ELR (cell line): ENCODE measurements around the gene WAPL.
A peak's percentile ranks its signal among the peaks of the same experiment; 100 is the strongest.

Experiments used
- DNase-seq: peaks from one replicate; pipeline ENCODE4 v3.0.0-alpha.2; 2015; ENCODE audit warnings: low read depth

Gene WAPL

DNA sequence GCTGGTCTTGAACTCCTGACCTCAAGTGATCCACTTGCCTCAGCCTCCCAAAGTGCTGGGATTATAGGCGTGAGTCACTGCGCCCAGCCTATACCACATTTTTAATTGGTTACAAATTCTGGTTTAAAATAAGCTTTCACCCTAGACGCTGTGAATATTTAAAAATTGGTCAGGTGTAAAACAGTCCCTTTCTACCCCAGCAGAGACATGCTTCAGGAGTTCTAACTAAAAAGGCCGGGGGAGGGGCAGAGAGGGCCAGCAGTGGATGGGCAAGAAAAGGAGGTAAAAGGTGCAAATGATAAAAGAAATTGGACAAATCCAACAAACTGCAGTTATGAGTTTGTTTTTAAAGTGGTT lies 70.0 kb downstream of the WAPL start:
- no peak for DNase-seq

GRCh38 chr10:86450806-86451603 lies 70.6 kb downstream of the WAPL start:
- no peak for DNase-seq

- DNase-seq = no peak
These were observed 71.5 kb downstream of the WAPL start for GRCh38 chr10:86449926-86450558.

DNA sequence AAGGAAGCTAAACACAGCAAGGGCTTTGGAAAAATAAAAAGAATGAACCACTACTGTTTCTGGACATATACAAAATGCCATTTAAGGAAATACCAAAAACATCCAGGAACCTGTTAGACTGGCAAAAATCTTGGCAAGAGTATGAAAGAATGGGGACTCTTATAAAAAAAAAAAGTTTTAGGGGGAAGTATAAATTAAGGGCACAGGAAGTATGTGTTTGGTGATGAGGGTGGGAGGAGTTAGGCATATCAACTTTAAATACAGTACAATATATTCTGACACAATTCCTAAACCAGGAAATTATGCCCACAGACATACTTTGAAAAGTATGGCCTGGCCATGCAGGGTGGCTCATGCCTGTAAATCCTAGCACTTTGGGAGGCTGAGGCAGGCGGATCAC lies 74.2 kb downstream of the WAPL start:
- DNase-seq = no peak

DNA sequence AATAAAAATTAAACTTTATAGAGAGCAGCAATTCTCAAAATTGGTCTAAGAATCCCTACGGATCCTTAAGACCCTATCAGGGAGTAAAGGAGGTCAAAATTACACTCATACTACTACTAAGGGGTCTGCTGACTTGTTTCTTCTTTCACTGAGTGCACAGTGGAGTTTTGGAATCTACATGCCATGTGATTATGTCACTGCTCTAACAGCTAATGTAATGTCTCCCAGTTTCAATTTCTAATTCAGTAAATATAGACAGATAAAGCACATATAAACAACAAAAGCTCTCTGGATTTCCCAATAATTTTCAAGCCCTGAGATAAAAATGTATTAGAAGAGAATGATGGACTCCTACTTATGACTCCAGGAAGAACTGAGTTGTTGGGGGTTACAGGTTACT lies 74.6 kb downstream of the WAPL start:
- DNase-seq = no peak

DNA sequence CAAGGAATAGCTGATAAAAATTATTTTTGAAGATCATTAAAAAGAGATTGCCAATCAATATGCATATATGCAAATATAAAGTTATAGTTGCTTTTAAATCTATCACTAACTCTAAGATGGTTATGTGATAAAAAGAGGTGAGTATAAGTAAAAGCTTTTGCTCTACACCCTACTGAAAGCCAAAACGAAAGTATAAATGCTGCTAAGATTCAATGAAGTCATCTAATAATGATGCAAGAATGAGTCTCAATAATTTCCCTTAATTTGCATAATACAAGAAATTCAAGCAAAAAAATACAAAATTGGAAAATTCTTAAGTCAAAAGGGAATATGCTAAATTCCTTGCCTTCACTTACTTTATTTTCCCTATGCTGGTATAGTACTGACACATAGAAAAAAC lies 75.2 kb downstream of the WAPL start:
- no peak for DNase-seq

GRCh38 chr10:86443936-86444335 lies 77.7 kb downstream of the WAPL start:
- DNase-seq = peak; percentile 43

DNA sequence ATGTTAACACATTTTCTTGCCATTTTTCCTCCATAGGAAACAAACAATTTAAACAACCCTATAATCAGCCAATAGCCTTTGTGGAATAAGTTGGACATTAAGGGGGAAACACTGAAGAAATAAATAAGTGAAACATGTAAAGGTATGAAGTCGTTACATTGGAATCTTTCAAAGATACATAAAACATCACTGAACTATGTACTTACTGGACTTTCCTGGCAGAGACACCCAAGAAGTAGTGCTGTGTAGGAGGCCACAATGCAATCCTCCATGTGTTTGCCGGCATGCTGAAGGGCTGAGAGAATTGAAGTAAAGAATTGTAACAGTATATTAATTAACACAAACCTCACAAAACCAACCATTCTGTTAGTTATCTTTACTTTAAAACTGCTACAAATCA lies 78.5 kb downstream of the WAPL start:
- DNase-seq = peak; percentile 15

DNA sequence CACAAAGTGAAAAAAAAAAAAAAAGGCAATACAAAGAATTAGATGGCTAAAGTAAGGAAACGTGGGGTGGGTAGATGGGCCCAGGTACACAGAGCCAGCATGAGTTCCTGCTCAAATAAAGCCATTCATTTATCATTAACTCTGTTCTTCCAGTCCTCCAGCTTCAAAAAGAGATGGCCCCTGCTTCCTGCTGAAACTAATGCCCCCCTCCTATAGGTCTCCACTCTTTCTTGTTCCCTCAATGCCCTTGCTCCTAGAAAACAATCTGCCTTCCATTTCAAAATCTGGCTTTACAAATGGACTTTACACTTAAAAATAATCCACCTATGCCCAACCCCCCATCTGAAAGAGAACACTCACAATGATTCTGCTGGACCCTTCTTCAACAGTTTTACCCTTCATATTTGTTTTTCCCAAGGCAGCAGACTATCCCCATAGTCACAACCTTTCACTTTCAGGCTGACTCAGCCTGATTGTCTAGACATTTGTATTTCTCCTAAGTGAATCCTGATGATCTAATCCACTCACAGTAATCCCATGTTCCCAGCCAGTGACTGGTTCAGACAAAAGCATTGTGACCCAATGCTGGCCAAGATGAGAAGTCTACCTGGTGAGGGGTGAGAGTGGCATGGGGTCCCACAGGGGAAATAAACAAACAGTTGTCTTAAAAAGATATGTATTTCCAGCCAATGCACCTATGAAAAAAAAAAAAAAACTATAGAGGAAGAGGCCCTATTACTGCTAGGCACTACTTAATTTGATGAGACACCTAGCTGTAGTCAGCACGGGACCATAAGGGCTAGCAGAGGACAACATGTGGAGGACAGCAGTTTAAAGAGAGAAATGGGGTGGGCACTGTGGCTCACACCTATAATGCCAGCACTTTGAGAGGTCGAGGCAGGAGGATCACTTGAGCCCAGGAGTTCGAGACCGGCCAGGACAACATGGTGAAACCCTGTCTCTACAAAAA lies 80.4 kb downstream of the WAPL start:
- DNase-seq = peak; percentile 64

DNA sequence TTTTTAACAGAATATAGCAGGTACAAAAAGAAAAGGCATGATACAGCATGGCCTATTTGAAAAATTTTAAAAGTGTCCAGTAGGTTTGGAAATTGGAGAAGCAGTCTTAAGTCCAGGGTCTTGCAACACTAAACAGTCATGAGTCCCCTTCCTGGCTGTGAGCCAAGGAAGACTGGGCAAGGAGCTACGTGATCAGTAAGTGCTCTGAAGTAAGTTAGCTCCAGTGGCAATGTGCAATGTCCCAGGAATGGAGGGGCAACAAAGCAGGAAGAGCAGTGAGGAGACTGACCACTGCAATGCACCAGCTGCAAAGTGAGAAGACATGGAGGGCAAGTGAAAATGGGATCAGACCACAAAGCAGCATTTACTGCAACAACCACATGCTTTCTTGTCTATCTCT lies 82.0 kb downstream of the WAPL start:
- peak; percentile 57 for DNase-seq

DNA sequence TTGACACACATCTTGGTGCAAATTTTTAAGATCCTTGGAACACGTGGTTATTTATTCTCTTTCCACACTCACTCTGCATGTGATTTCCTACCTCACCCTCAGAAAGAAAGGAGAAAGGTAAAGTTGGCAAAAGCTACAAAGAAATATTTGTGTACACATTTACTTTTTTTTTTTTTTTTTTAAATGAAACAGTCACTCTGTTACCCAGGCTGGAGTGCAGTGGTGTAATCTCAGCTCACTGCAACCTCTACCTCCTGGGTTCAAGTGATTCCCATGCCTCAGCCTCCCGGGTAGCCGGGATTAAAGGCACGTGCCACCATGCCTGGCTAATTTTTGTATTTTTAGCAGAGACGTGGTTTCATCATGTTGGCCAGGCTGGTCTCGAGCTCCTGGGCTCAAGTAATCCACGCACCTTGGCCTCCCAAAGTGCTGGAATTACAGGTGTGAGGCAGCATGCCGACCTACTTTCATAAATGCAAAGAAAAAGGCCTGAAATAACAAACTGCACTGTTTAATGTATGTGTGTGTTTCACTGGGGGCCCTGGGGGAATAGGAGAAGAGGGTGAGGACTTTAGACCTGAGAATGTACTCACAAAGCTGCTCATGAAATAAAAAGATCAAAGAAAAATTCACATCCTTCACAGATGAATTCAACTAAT lies 83.4 kb downstream of the WAPL start:
- no peak for DNase-seq

GRCh38 chr10:86437447-86437846 lies 84.1 kb downstream of the WAPL start:
- no peak for DNase-seq

DNA sequence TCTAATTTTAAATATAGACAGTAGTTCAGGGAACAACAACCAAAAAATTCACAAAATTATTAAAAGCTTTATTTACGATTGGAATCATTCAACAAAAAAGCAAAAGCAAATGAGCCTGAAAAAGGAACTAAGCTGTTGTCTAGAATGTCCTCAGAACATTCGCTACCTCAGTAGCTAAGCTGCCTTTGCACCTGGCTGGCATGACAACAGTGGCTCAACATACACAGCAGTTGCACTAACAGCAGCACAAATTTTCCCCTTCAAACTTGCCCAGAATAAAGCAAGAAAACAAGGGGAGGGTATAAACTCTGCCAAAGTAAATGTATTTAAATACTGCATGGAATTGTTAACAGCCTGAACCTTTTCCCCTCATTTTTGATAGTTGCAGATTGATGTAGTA lies 84.6 kb downstream of the WAPL start:
- no peak for DNase-seq

GRCh38 chr10:86434656-86435055 lies 86.9 kb downstream of the WAPL start:
- DNase-seq = no peak

- DNase-seq = no peak
These were observed 97.9 kb downstream of the WAPL start for GRCh38 chr10:86423739-86424138.

DNA sequence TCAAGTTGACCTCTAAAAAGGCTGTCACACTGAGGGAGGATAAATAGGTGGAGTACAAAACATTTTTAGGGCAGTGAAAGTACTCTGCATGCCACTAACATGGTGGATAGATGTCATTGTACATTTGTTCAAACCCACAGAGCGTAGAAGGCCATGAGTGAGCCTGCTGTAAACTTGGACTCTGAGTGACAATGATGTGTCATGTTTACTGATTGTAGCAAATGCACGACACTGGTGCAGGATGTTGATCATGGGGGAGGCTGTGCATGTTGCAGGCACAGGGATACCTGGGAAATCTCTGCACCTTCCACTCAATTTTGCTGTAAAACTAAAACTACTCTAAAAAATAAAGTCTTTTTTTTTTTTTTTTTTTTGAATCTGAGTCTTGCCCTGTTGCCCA lies 102.5 kb downstream of the WAPL start:
- no peak for DNase-seq

- DNase-seq = no peak
These were observed 106.0 kb downstream of the WAPL start for GRCh38 chr10:86415583-86415982.

DNA sequence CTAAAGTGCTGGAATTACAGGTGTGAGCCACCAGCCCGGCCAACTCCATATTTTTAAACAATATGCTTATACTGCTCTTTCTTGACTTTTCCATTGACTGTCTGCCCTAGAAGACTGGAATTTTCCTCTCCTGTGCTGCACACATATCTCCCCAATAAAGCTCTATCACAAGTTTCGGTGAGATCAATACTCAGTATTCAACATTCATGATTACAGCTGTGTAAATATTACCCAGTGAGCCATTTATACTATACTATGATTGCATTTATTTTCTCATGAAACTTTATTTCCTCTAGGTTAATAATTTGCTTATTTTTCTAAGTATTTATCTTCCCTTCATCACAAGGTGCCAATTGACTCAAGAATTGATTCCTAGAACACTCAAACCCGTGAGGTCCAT lies 106.5 kb downstream of the WAPL start:
- DNase-seq = no peak

GRCh38 chr10:86413046-86413728 lies 108.4 kb downstream of the WAPL start:
- peak; percentile 38 for DNase-seq

- DNase-seq = no peak
These were observed 109.6 kb downstream of the WAPL start for GRCh38 chr10:86411852-86412560.

DNA sequence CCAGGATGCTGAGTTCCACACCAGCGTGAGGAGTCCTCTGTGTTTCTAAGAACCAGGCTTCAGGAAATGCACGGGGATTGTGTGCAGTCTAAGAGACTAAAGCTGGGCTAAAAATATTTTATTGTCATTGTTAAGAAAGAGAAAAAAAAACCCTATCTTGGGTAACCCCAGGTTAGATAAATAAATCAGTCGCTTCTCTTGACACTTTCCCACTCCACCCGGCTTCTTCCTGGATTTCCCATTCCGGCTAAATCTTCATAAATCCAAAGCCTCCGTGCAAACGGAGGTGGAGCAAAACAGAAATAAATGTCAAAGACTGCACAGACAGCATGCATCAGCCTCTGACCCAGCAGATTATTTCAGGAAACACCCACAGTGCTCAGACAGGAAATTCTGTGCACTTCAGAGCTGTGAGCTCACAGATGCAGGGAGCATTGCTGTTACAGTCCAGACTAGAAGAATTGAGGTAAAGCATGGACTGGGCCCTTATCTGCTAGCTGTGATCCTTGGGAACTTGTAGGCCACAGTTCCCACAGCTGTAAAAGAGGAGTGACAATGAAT lies 110.2 kb downstream of the WAPL start:
- peak; percentile 64 for DNase-seq
